Measurements from ENCODE around the gene NIT1. TPM values are rescaled to one million over a fixed set of nuclear protein-coding genes. Genes with fewer than 3 reads are reported as not detected.
A peak's percentile ranks its signal among the peaks of the same experiment; 100 is the strongest.

Gene NIT1
- total and polyA plus RNA-seq, 11 donors, result 25.8 to 42.7 (median 34.3) TPM

- Histone ChIP-seq H3K27me3 (no peaks in the 10 kb centered on the region), H3K4me3 (no peak overlapping the region), H3K36me3 (peaks cover 0 to 69% (median 62%) of the 10 kb centered on the region in 9 donors), H3K4me1 (peaks cover 2 to 57% (median 37%) of the 10 kb centered on the region in 12 donors), H3K27ac (no peak overlapping the region), H3K9me3 (no peaks in the 10 kb centered on the region)
- WGBS, 4 donors, result 82 to 90% (median 86%) methylated on average over 4 of the region's 4 CpGs
- no peak for TF ChIP-seq CTCF (IDR thresholded peaks at IDR 0.05)
- TF ChIP-seq POLR2A (IDR thresholded peaks at IDR 0.05), result no peak
- intact Hi-C loops (cut with DNase I), result no loop called here
- ATAC-seq (no peak), DNase-seq (no peak)
Observed at GRCh38 chr1:161128591-161129420, 10.9 kb downstream of the NIT1 start.

- Histone ChIP-seq H3K4me3 (peak overlapping the region in 2 of 12 donors; percentile 64 to 72), H3K36me3 (peaks cover 0 to 54% (median 48%) of the 10 kb centered on the region in 9 donors), H3K27ac (peak overlapping the region in 4 of 12 donors; percentile 93 to 97 (median 97)), H3K27me3 (no peaks in the 10 kb centered on the region), H3K9me3 (no peaks in the 10 kb centered on the region), H3K4me1 (peaks cover 5 to 69% (median 44%) of the 10 kb centered on the region in 12 donors)
- ATAC-seq (no peak), DNase-seq (no peak)
- WGBS, 4 donors, result 18 to 41% (median 25%) methylated on average over 1 of the region's 1 CpG
- intact Hi-C loops (cut with DNase I), result loop anchor here in 5 of 10 donors (10.0 kb wide), 2 partner anchors 85 to 135 kb away; partner anchors contain the start of gene USF1 (in 3 of the 5)
- TF ChIP-seq CTCF (IDR thresholded peaks at IDR 0.05) (no peak), POLR2A (IDR thresholded peaks at IDR 0.05) (no peak)
Observed at GRCh38 chr1:161130266-161130665, 12.4 kb downstream of the NIT1 start.

GRCh38 chr1:161131523-161132409, 13.9 kb downstream of the NIT1 start:
- Histone ChIP-seq H3K36me3 (peaks cover 0 to 39% (median 34%) of the 10 kb centered on the region in 9 donors), H3K9me3 (no peaks in the 10 kb centered on the region), H3K27ac (peak overlapping the region; percentile 87 to 99 (median 97)), H3K27me3 (no peaks in the 10 kb centered on the region), H3K4me1 (peaks cover 5 to 76% (median 44%) of the 10 kb centered on the region in 12 donors), H3K4me3 (peak overlapping the region; percentile 42 to 92 (median 71))
- ATAC-seq (peak in 1 of 4 donors; percentile 16), DNase-seq (peak in 1 of 5 donors; percentile 30)
- intact Hi-C loops (cut with DNase I), result loop anchor here in 8 of 10 donors (1.0 to 10.0 kb wide), 7 partner anchors 13 to 137 kb away; partner anchors contain the start of genes NIT1 (in 4 of the 8), PFDN2 (in 4 of the 8) and USF1 (in 3 of the 8)
- WGBS, 4 donors, result 3 to 4% (median 4%) methylated on average over 21 to 22 of the region's 22 CpGs
- TF ChIP-seq POLR2A (IDR thresholded peaks at IDR 0.05) (no peak), CTCF (IDR thresholded peaks at IDR 0.05) (no peak)
